GM19452 (cell line): ENCODE results near the gene LSAMP.

Experiments
- ATAC-seq: cut with Tn5 transposase; IDR thresholded peaks from one replicate; pipeline ENCODE4 v1.9.1; 2021; ENCODE audit not compliant: unreplicated experiment

LSAMP gene

DNA sequence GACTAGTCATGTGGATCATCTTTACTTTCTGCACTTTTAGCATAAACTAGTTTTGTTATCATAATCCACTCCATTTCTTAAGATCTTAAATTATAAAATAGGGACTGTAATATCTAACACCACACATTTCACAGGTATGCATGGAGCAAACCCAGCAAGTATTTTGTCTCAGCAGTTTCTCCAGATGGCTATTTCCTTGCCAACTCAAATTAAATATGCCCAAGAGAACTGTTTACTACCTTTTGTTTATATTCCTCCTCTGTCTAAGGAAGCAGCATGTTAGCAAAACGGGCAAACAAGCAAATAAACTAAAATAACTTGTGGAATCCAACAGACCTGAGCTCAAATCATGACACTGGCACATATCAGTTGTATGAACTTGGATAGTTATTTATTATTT lies 379.8 kb downstream of the LSAMP start:
- no peak for ATAC-seq

GRCh38 chr3:116064646-116065045 lies 380.6 kb downstream of the LSAMP start:
- ATAC-seq, result no peak

DNA sequence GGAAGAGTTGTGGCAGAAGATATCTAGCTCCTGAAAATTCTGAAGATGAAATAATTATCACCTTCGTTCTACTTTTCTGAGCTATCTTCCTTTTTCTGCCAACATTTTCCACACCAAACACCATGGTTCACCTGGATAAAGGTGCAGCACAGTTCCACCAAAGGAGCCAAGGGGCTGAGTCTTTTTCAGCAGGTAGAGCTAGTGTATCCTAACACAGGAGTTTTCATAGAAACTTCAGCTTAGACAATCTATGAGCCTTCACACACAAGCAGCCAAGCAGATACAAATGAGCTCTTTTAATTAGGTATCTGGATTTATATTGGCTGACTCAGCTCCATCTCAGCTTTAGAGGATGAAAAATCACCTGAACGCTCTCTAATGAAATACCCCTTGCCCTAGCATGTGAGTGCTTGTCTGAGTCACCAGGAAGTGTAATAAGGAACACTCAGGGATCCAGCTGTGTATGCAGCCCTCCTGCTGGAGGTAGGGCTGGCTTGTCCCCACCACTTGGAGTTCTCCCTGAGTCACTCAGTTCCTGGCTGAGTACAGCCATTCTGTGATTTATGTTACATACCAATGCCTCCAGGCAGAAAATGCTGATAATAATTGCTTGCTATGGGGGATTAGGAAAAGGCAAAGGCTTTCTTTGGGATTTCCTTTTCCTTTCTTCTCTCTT lies 385.7 kb downstream of the LSAMP start:
- ATAC-seq, result no peak

GRCh38 chr3:116058844-116059243 lies 386.4 kb downstream of the LSAMP start:
- no peak for ATAC-seq

- no peak for ATAC-seq
Observed at GRCh38 chr3:116057400-116058006, 387.8 kb downstream of the LSAMP start.

DNA sequence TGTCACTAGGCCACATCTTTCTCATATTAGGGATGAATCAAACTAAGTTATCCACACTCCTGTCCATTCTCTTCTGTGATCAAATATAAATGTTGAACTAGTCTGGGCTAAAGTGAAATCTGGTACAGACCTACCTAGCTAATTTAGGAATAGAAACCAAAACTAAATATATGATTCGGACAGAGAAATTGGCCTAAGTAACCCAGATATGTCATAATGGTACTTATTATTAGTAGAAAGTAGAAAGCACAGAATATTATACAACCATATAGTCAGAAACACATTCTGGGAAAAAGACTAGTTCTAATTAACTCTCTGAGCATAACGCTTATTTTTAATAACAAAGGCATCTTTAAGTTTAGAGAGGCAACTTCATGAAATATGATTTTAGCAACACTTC lies 389.0 kb downstream of the LSAMP start:
- peak; percentile 79 for ATAC-seq

DNA sequence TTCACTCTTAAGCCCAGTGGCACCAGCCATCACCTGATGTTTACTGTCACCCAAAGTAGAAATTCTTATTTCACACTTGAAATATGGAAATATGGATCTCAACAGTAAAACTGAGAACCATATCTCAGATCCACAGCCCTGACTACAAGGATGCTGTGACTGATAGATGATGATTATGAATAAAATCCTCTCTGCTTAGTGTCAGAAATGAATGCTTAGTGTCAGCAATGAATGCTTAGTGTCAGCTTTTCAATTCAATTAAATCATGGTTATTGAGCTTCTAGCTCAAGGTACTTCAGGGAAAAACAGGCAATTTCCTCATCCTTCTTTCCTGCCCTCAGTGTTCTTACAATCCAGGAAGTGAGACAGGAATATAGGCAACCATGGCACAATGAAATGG lies 392.3 kb downstream of the LSAMP start:
- no peak for ATAC-seq

DNA sequence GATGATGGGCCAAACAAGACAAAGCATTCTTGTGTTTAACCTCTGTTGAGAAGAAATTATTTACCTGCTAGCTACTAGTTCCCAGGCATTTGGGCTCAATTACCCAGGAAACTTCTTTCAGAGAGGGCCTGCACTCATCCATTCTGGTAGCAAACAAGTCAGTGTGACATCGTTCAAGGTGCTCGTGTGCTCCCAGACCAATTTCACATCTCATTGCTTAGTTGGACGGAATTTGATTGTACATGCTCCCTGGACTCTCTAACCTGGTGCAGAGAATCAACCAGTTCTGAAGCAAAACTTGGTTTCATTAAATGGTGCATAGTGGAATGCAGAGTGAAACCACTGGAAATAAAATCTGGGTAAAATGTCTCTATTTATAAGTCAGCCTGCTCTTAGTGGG lies 392.7 kb downstream of the LSAMP start:
- ATAC-seq, result no peak

DNA sequence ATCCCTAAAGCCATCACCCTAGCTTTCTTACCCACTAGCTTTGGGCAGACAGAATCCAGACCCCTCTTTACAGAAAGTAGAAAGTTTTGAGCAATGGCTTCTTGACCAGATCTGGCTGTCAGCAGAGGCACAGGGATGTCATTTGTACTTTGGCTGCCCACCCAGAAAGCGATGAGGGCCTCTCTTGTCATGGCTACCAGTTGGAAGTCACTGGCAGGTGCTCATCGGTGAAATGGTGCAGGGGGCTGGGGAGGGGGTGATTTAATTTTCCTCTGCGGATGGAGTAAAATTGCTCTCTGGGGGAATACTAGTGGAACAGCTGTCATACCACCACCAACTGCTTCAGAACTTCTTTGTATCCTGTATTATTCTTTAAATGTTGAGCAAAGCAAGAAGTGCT lies 393.7 kb downstream of the LSAMP start:
- ATAC-seq, result no peak

DNA sequence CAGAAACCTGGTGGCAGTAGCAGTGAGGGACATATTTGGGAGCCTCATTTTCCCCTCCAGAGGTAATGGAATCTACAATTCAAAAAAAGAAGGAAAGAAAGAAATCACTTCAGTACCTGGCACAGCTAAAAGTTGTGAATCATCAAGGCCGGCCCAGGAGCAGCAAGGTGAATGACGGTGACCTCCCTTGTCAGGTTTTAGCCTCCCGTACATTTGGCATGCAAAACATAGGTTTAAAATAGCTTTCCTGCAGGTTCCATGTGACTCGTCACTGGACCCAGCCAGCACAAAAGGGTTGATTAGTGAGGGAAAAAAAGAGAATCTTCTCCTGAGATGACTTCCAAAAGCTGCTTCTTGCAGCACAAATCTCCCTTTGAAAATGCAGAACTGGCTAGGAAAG lies 394.2 kb downstream of the LSAMP start:
- peak; percentile 69 for ATAC-seq

DNA sequence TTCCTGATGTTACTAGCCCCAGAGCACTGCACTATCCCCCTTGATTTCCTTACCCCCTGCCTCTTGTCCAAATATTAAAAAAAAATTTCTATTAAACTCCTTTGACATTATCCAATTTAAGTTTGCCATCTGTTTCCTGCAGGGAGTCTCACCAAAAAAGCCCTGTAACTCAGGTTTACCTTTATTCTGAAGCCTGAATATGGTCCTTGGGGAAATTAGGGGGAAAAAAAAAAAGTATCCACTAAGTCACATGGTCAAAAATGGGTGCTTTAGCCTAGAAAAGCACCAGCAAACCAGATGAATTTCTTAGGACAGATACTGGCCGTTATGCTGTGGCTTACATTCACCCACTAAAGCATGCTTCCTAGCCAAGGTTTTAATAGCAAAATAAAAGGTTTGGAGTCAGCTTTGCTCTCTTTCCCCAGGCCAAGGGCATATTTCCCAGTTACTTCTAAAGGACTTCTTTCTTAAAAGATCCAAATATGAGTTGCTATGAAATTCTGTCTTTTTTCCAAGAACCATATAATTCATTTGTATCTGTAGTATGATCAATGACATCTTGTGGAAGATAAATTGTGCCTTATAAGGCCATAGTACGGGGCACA lies 394.9 kb downstream of the LSAMP start:
- ATAC-seq, result no peak

- no peak for ATAC-seq
Observed at GRCh38 chr3:116048991-116049390, 396.3 kb downstream of the LSAMP start.

- ATAC-seq, result no peak
Observed at GRCh38 chr3:116046350-116046749, 398.9 kb downstream of the LSAMP start.

GRCh38 chr3:116045314-116045713 lies 400.0 kb downstream of the LSAMP start:
- no peak for ATAC-seq

- no peak for ATAC-seq
Observed at GRCh38 chr3:116040152-116040551, 405.1 kb downstream of the LSAMP start.

DNA sequence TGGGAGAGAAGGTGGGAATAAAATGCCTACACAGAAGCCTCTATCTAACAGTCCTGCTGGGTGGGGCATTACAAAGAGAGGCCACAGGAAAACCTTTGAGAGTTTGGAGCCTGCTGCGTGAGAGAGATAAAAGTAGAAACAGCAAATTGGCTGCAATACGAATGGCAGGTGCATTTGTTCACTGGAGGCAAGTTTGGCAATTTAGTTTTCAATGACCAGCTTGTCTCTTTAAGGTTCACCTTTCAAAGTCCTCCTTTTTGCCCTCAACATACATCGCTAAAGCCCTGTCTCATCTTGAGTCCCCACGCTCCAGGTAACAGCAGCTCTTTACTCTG lies 405.7 kb downstream of the LSAMP start:
- no peak for ATAC-seq

GRCh38 chr3:116038968-116039650 lies 406.2 kb downstream of the LSAMP start:
- ATAC-seq, result no peak

DNA sequence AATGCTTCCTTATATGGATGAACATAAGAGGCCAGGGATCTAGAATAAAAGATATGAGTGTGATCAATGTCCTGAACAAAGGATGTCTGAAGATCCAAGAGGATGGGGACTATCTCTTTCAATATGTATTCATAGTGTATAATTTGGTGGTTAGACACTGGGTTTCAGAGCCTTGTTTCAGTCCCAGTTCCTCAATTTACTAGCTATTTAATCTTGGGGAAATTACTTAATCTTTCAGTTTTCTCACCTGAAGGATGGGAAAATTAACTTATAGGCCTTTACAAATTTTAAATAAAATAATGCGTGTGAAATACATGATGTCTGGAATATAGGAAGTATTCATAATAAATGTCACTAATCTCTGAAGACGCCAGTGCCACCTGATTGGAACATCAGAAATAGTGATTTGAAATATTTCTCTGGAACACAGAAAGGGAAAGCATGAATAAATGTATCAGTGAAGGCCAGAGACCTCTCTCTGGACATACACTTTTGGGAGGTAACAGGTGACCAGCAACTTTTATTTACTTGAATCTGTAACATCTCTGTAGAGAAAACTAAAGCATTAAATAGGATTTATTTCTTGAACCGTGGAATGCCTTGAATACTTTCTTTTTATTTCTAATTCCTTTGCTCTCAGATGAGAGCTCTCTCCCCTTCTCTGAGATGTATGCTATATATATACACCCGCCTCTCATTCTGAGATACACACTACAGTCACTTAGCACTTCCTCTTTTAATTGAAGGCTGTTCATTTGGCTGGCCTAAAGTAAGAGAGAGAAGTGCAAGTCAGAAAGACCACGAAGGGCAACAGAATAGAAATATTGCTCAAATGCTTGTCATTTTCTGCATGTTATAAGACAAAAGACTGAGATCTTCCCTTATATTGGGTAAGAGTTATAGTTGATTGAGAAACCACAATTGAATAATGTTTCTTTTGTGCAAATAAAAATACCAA lies 407.1 kb downstream of the LSAMP start:
- ATAC-seq, result peak; percentile 96

- no peak for ATAC-seq
Observed at GRCh38 chr3:116035429-116035828, 409.9 kb downstream of the LSAMP start.

DNA sequence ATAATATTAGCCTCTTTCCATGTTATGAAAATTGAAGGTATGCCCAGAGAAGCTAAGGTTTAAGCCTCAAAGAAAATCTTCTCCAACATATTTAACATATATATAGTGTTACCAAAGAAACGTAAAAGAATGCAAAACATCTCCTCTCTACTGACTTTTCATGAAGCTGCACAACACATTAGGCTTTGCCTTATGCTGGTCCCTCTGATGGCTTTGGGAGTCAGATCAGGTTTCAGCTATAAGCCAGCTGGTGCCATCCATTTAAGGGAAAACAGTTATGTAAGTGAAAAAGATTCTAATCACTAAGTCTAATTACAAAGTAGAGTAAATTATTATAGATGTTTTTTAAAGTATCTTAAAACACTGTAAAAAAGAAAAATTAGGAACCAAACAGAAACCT lies 410.5 kb downstream of the LSAMP start:
- ATAC-seq, result no peak

- ATAC-seq, result no peak
Observed at GRCh38 chr3:116034086-116034485, 411.2 kb downstream of the LSAMP start.
